Heart right ventricle (tissue), 16 donors: ENCODE measurements around the gene CTNND2. TPM values are rescaled to one million over a fixed set of nuclear protein-coding genes. Genes with fewer than 3 reads are reported as not detected.

ENCODE experiments used
- ATAC-seq, 8 donors: fragments of 200-7000 bp; cut with Tn5 transposase; one replicate each; pipeline ENCODE4 v1.9.1; 2020; ENCODE audit warnings: mild to moderate bottlenecking in 8 of 8, moderate library complexity in 8 of 8, moderate number of reproducible peaks in 1 of 8
- DNase-seq, 2 donors: peaks; one replicate each; pipeline ENCODE4 v3.0.0-alpha.2; 2020
- H3K27ac ChIP-seq, 10 donors: fragments of 200-600 bp; sonication (generic) in 2 of 10; one replicate each; pipeline versions ENCODE4 v1.5.0 to v1.8.0; 2020 to 2022; ENCODE audit warnings: mild to moderate bottlenecking in 3 of 10
- H3K27me3 ChIP-seq, 7 donors: fragments of 200-600 bp; one replicate each; pipeline ENCODE4 v1.8.0; 2021 to 2022; ENCODE audit warnings: mild to moderate bottlenecking in 2 of 7
- H3K36me3 ChIP-seq, 9 donors: fragments of 200-600 bp; sonication (generic) in 1 of 9; one replicate each; pipeline versions ENCODE4 v1.5.0 to v1.8.0; 2020 to 2022; ENCODE audit warnings: mild to moderate bottlenecking in 2 of 9
- H3K4me1 ChIP-seq, 9 donors: fragments of 200-600 bp; sonication (generic) in 1 of 9; one replicate each; pipeline versions ENCODE4 v1.5.0 to v1.8.0; 2020 to 2022; ENCODE audit warnings: mild to moderate bottlenecking in 4 of 9
- H3K4me3 ChIP-seq, 10 donors: fragments of 200-600 bp; sonication (generic) in 2 of 10; one replicate each; pipeline versions ENCODE4 v1.5.0 to v1.8.0; 2020 to 2022; ENCODE audit warnings: mild to moderate bottlenecking in 7 of 10, moderate library complexity in 2 of 10
- H3K9me3 ChIP-seq, 11 donors: fragments of 200-600 bp in 10 of 11; sonication (generic) in 2 of 11; one replicate each; pipeline versions ENCODE4 v1.5.0 to v1.8.0; 2013 to 2022; ENCODE audit warnings: mild to moderate bottlenecking in 2 of 11, control low read depth in 1 of 11, moderate library complexity in 1 of 11
- CTCF ChIP-seq, 9 donors: fragments of 200-600 bp; sonication (generic) in 2 of 9; IDR thresholded peaks; one replicate each; pipeline versions ENCODE4 v1.5.0 to v1.8.0; 2021 to 2022; ENCODE audit warnings: antibody characterized with exemption in 9 of 9, mild to moderate bottlenecking in 5 of 9, moderate library complexity in 1 of 9
- WGBS, 2 donors: extraction: QIAGEN DNeasy Blood & Tissue Kit; methylation state at CpG; one replicate each; pipeline ENCODE4 v1.1.7; 2013; ENCODE audit warnings: inconsistent platforms in 1 of 2; 5-methylcytosine and 5-hydroxymethylcytosine counted together
- intact Hi-C, 10 donors: fragments of 100-400 bp; cut with DNase I; formaldehyde crosslinking; loops; one replicate each; pipeline versions ENCODE4 v1.11.1 to v1.14.2; 2022
- polyA plus RNA-seq, 2 donors: library from polyadenylated mRNA; stranded (reverse); fragments of 200-250 nt; gene quantifications; one replicate each; pipeline ENCODE4 v1.2.3, GENCODE V29; 2013
- total RNA-seq, 10 donors: library from RNA; stranded (reverse); fragmentation: NEBNext Ultra II Directional in 3 of 10; extraction: Animal tissue kit (Norgen Biotek cat#: 25700) in 3 of 10; gene quantifications; one replicate each; pipeline versions ENCODE4 v1.2.1 to v1.2.4, GENCODE V29; 2021 to 2023
- donor health status: Arrhythmogenic right ventricular cardiomyopathy.
- donor health status: ischemic (EF 13 %, LVEDD 7.1; RV severe dilation, severe dysfunction).
- donor health status: healthy with polysubstance abuse.
- donor health status: DM: no; HTN: yes; CAD: no.
- donor health status: DM: no; HTN: no; CAD: no.
- donor health status: ischemic (EF 25% LVEDD 6.9; RV normal size, moderate dysfunction).
- donor health status: ischemic (EF 25% LVEDD 5.7; RV mildly dilated, moderate dysfunction).
- donor health status: healthy.
- donor health status: DM: yes; HTN: yes; CAD: no.
- donor health status: Ischemic cardiomyopathy.
- donor health status: ischemic (EF 35%, LVEDD 5.7; RV mildly dilated, moderate dysfunction).
- donor health status: nonischemic (EF 11% LVEDD 7.7; RV severe dilation, severe dysfunction).
- donor health status: DM: yes; HTN: yes; CAD: no.
- donor health status: PGD.
- donor health status: ischemic (EF 29% LVEDD 5.4; RV normal size, mild dysfunction).
- donor health status: nonischemic (EF 23%, LVEDD 6.1; RV moderate dilation, normal function).

CTNND2 gene
- total and polyA plus RNA-seq, 12 donors = 1.1 to 29.6 (median 9.9) TPM

GRCh38 chr5:11396917-11397316 is 507.3 kb downstream of the CTNND2 start:
- no peaks in the 10 kb centered on the region for H3K36me3 ChIP-seq
- no peak overlapping the region for H3K4me3 ChIP-seq
- H3K4me1 ChIP-seq = no peaks in the 10 kb centered on the region
- H3K9me3 ChIP-seq = no peaks in the 10 kb centered on the region
- TF ChIP-seq CTCF (IDR thresholded peaks at IDR 0.05) = no peak
- intact Hi-C loops = no loop called here
- H3K27me3 ChIP-seq = no peaks in the 10 kb centered on the region
- ATAC-seq = no peak
- no peak overlapping the region for H3K27ac ChIP-seq
- no peak for DNase-seq
- 69 to 77% methylated on average over 5 of the region's 5 CpGs for WGBS, 2 donors

GRCh38 chr5:11394933-11395332 is 509.3 kb downstream of the CTNND2 start:
- 72 to 81% methylated on average over 5 of the region's 5 CpGs for WGBS, 2 donors
- no peak for TF ChIP-seq CTCF (IDR thresholded peaks at IDR 0.05)

GRCh38 chr5:11390291-11390767 is 513.9 kb downstream of the CTNND2 start:
- intact Hi-C loops = no loop called here
- no peak for TF ChIP-seq CTCF (IDR thresholded peaks at IDR 0.05)
- Histone ChIP-seq H3K27me3 (peaks cover 0 to 25% (median 16%) of the 10 kb centered on the region in 7 donors), H3K4me3 (no peak overlapping the region), H3K36me3 (no peaks in the 10 kb centered on the region), H3K4me1 (peaks cover 0 to 8% (median 0%) of the 10 kb centered on the region in 9 donors), H3K9me3 (no peaks in the 10 kb centered on the region), H3K27ac (no peak overlapping the region)
- ATAC-seq (no peak), DNase-seq (no peak)
- WGBS, 2 donors = 79 to 88% methylated on average over 6 of the region's 6 CpGs

More at GRCh38 chr5:11394933-11395332, 509.3 kb downstream of the CTNND2 start:
- H3K27ac ChIP-seq = no peak overlapping the region
- no peaks in the 10 kb centered on the region for H3K9me3 ChIP-seq
- H3K27me3 ChIP-seq = peaks cover 0 to 4% (median 0%) of the 10 kb centered on the region in 7 donors
- no peaks in the 10 kb centered on the region for H3K36me3 ChIP-seq
- no peak for DNase-seq
- no peaks in the 10 kb centered on the region for H3K4me1 ChIP-seq
- no peak for ATAC-seq
- no peak overlapping the region for H3K4me3 ChIP-seq
- intact Hi-C loops = no loop called here

- DNase-seq (no peak), ATAC-seq (no peak)
- TF ChIP-seq CTCF (IDR thresholded peaks at IDR 0.05) = no peak
- H3K4me3 ChIP-seq = no peak overlapping the region
- 80 to 82% methylated on average over 3 of the region's 3 CpGs for WGBS, 2 donors
- H3K36me3 ChIP-seq = no peaks in the 10 kb centered on the region
- intact Hi-C loops = loop anchor here in 1 of 10 donors (10.0 kb wide), 1 partner anchor 237 kb away; no protein-coding TSS in a partner anchor
- peaks cover 0 to 12% (median 0%) of the 10 kb centered on the region in 9 donors for H3K4me1 ChIP-seq
- no peak overlapping the region for H3K27ac ChIP-seq
- H3K27me3 ChIP-seq = peaks cover 0 to 47% (median 32%) of the 10 kb centered on the region in 7 donors
- no peaks in the 10 kb centered on the region for H3K9me3 ChIP-seq
Measured at GRCh38 chr5:11387382-11387781, 516.9 kb downstream of the CTNND2 start.
